ENCODE measurements around the gene THADA.

The THADA gene

DNA sequence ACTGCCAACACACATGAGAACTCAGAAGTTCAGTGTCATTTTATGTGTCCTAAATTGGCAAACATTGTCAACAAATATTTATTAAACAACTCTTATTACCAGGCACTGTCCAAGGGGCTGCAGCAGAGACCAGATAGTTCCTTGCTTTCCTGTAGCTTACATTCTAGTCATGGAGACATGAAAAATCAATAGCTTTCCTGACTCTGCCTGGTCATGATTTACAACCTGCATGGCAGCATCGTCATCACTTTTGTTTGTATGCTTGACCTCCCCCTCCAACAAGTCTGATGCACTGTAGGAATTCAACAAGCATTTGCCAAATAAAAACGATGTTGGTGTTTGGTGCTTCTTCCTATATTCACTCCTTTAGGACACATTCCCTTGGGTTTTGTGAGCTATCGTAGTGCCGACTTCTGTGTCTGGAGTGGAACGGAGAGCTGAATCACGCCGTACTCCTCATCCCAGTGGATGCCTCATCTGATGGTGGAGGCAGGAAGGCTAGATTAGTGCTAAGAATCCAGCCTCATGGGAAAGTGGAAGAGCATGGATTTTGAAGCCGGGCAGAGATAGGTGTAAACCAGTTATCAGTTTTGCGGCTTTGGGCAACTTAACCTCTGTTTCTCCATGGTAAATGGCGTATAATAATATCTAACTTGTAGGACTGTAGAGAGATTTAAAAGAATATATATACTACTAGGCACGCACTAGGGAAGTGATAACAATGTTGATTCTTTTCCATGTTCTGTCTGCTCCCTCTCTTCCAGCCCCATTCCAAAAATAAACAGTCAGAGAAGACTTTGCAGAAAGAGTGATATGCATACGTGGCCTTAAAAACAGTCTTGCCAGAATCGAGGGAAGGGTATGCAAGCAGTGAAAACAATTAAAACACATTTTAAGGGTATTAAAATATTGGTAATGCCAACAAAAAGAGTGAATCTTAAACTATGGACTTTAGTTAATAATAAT is 249.0 kb downstream of the THADA start:
- Histone ChIP-seq H3K36me3 (ENCODE audit: insufficient read depth, low read depth, low read length) (0 out of 2 replicates have a peak, but pooled peaks cover 7% of the 10 kb centered on the region), H3K27ac (ENCODE audit: low read length) (no peak overlapping the region), H3K9me3 (ENCODE audit: insufficient read depth, low read depth, low read length) (no peaks in the 10 kb centered on the region), H3K9ac (ENCODE audit: low read depth, low read length) (peak overlapping the region; percentile 52; the same call in 1 of the 2 replicates), H3K4me1 (ENCODE audit: insufficient read depth, low read length) (peaks cover 25% of the 10 kb centered on the region), H3K4me3 (ENCODE audit: low read length) (peak overlapping the region; percentile 41; the same call in 1 of the 2 replicates), H3K27me3 (ENCODE audit: insufficient read depth, low read length) (no peaks in the 10 kb centered on the region)

DNA sequence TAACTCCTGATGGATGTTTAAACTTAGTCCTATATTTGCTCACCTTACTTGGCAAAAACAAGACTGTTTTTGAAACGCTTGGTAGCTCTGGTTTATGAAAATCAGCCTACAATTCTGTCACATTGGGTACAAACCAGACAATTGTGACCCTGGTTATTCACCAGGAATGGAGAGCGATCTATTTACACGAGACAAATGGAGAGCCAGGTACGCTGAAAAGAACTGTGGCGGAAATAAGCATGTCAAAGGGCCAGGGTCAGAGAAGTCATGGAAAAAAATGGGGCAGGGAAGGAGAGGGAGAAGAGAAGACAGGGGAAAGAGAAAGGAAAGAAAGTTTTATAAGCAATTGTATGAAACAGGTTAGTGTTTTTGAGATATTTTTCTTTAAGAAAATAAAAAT is 250.0 kb downstream of the THADA start:
- Histone ChIP-seq H3K27me3 (ENCODE audit: insufficient read depth, low read length) (no peaks in the 10 kb centered on the region), H3K36me3 (ENCODE audit: insufficient read depth, low read depth, low read length) (0 out of 2 replicates have a peak, but pooled peaks cover 7% of the 10 kb centered on the region), H3K9ac (ENCODE audit: low read depth, low read length) (no peak overlapping the region), H3K27ac (ENCODE audit: low read length) (peak overlapping the region; percentile 72), H3K4me1 (ENCODE audit: insufficient read depth, low read length) (peaks cover 28% of the 10 kb centered on the region), H3K4me3 (ENCODE audit: low read length) (peak overlapping the region; percentile 41; the same call in 1 of the 2 replicates), H3K9me3 (ENCODE audit: insufficient read depth, low read depth, low read length) (no peaks in the 10 kb centered on the region)

DNA sequence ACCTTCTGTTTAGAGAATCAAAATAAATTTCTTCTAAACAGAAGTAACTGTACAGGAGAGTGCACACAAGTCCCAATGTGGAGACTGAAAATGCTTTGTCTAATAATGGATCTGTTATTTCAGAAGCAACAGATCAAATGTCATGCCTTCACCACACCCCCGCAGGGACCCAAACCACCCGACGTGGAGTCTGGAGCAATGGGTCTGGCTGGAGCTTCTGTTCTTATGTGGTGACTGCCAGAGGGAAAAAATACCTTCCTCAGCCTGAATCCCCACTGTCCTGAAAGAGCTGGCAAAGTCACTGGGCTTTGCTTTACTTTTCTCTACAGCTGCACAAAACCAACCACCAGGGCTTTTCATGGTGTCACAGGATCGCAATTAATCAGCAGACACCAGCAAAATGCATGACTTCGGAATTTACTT is 250.4 kb downstream of the THADA start:
- no peaks in the 10 kb centered on the region for H3K27me3 ChIP-seq (ENCODE audit: insufficient read depth, low read length)
- H3K4me3 ChIP-seq (ENCODE audit: low read length), result peak overlapping the region; percentile 41; the same call in 1 of the 2 replicates
- no peak overlapping the region for H3K9ac ChIP-seq (ENCODE audit: low read depth, low read length)
- H3K36me3 ChIP-seq (ENCODE audit: insufficient read depth, low read depth, low read length), result 0 out of 2 replicates have a peak, but pooled peaks cover 7% of the 10 kb centered on the region
- H3K4me1 ChIP-seq (ENCODE audit: insufficient read depth, low read length), result peaks cover 30% of the 10 kb centered on the region
- H3K27ac ChIP-seq (ENCODE audit: low read length), result peak overlapping the region; percentile 72
- H3K9me3 ChIP-seq (ENCODE audit: insufficient read depth, low read depth, low read length), result no peaks in the 10 kb centered on the region

DNA sequence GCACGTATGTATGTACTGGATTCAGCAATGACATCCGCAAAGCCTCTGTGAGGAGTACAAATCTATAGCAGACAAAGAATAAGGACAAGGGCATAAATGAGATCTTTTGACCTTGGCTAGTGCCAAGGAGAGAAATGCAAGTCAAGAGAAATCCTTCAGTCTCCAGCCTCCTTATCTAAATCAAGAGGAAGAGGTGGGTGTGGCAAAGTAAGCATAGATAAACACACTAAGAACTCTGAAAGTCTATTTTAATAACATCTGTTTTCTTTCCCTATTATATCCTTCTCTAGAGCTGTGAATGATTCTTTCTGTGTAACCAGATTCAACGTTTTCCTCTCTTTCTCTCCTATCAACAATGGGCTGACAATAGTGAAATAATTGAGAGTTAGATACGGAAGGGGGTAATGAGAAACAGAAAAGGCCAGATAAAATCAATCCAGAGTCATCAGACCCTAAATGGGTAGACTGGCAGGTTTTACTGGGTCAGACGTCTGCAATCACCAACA is 250.9 kb downstream of the THADA start:
- H3K4me3 ChIP-seq (ENCODE audit: low read length), result no peak overlapping the region
- no peaks in the 10 kb centered on the region for H3K27me3 ChIP-seq (ENCODE audit: insufficient read depth, low read length)
- H3K36me3 ChIP-seq (ENCODE audit: insufficient read depth, low read depth, low read length), result 0 out of 2 replicates have a peak, but pooled peaks cover 7% of the 10 kb centered on the region
- peaks cover 30% of the 10 kb centered on the region for H3K4me1 ChIP-seq (ENCODE audit: insufficient read depth, low read length)
- no peak overlapping the region for H3K9ac ChIP-seq (ENCODE audit: low read depth, low read length)
- no peak overlapping the region for H3K27ac ChIP-seq (ENCODE audit: low read length)
- no peaks in the 10 kb centered on the region for H3K9me3 ChIP-seq (ENCODE audit: insufficient read depth, low read depth, low read length)

DNA sequence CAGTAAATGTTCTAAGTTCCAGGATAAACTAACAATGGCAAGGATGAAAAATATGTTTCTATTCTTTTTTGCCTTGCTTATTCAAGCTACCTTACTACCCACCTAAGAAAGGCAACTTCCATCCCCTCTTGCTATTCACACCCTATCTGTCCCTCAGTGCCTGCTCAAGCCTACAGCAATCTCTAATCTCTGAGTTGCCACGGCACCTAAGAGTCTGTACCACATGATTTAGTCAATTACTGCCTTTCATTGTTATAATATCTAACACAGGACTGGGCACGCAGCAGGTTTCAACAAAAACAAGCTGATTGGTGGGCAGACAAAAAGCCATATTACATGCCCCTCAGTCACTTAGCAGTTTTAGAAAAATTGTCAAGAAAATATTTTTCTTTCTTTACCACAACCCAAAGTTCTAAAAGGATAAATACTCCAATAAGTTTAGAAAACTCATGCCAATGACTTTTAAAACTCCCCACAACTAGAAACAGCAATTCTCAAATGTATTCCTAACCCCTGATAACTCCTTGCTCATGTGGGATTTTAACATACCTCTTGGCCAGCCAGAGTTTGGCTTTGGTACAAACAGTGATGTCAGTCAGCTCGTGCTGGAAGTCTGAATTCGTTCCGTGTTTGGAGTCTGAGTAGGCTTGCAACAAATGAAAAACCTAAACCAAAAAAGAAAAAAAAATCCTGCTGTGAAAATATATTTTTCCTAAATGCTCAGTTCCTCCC is 252.1 kb downstream of the THADA start:
- no peak overlapping the region for H3K9ac ChIP-seq (ENCODE audit: low read depth, low read length)
- peaks cover 28% of the 10 kb centered on the region for H3K4me1 ChIP-seq (ENCODE audit: insufficient read depth, low read length)
- H3K27me3 ChIP-seq (ENCODE audit: insufficient read depth, low read length), result no peaks in the 10 kb centered on the region
- H3K4me3 ChIP-seq (ENCODE audit: low read length), result no peak overlapping the region
- no peak overlapping the region for H3K27ac ChIP-seq (ENCODE audit: low read length)
- no peaks in the 10 kb centered on the region for H3K9me3 ChIP-seq (ENCODE audit: insufficient read depth, low read depth, low read length)
- 0 out of 2 replicates have a peak, but pooled peaks cover 7% of the 10 kb centered on the region for H3K36me3 ChIP-seq (ENCODE audit: insufficient read depth, low read depth, low read length)

DNA sequence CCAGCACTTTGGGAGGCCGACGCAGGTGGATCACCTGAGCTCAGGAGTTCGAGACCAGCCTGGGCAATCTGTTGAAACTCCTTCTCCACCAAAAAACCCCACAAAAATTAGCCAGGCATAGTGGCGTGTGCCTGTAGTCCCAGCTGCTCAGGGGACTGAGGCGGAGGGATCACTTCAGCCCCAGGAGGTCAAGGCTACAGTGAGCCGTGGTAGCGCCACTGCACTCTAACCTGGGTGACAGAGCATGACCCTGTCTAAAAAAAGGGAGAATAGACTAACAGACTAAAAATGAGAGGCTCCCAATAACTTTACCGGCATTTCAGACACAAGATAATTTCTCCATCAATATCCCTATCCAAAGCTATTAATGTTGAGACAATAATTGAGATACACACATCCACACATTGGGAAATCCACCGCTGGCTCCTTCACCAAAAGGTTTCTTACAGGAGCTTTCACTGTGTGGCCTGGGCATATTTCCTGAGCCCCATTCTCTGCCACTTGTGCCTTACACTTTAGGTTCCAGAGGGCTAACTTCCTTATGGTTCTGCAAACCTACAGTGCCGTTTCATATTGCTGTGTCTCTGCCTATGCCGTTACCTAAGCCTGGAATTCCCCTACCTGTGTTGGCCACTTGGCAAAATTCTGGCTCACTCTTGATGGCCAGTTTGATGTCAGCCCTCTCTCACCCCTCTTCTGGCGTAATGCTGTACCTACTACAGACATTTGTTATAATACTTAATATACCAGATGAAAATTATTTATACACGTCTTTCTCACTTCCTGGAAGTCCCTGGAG is 253.7 kb downstream of the THADA start:
- H3K27ac ChIP-seq (ENCODE audit: low read length), result no peak overlapping the region
- H3K9ac ChIP-seq (ENCODE audit: low read depth, low read length), result no peak overlapping the region
- H3K4me1 ChIP-seq (ENCODE audit: insufficient read depth, low read length), result peaks cover 28% of the 10 kb centered on the region
- H3K4me3 ChIP-seq (ENCODE audit: low read length), result no peak overlapping the region
- no peaks in the 10 kb centered on the region for H3K9me3 ChIP-seq (ENCODE audit: insufficient read depth, low read depth, low read length)
- H3K36me3 ChIP-seq (ENCODE audit: insufficient read depth, low read depth, low read length), result 0 out of 2 replicates have a peak, but pooled peaks cover 7% of the 10 kb centered on the region
- H3K27me3 ChIP-seq (ENCODE audit: insufficient read depth, low read length), result no peaks in the 10 kb centered on the region

DNA sequence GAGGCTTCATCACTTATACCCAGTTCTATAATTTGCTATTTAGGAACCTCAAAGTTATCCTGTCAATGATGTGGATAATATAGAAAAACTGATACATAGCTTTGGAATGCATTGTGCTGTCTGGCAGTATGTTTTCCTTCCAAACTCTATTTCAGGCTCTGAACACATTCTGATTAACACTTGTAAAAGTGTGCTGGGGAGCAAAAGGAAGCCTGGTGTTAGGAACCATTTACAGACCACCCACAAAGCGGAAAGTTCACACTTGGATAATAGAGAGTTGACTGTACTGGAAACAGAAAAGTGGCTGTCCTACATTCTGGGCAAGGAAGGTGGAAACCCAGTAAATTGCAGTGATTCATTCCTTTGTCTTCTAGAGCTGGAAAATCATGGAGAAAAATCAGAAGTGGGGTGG is 254.9 kb downstream of the THADA start:
- H3K4me1 ChIP-seq (ENCODE audit: insufficient read depth, low read length), result peaks cover 18% of the 10 kb centered on the region
- no peak overlapping the region for H3K27ac ChIP-seq (ENCODE audit: low read length)
- 0 out of 2 replicates have a peak, but pooled peaks cover 7% of the 10 kb centered on the region for H3K36me3 ChIP-seq (ENCODE audit: insufficient read depth, low read depth, low read length)

DNA sequence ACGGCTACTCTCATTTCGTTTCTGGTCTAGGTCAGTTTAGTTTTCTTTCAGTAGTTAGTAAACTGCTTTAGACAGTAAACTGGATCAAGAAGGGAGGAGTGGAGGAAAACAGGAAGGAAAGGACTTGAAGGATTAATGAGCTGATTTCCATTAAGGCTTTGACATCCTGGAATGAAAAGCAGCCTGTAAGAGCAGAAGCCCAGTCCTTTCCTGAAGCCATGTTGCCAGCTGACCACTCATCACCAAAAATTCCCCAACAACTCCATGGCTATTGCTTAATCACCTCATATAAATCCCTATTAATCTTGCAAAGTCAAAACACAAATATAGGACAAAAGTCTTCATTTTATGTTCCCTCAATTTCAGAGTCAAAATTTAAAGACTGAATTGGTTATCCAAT is 255.8 kb downstream of the THADA start:
- 0 out of 2 replicates have a peak, but pooled peaks cover 7% of the 10 kb centered on the region for H3K36me3 ChIP-seq (ENCODE audit: insufficient read depth, low read depth, low read length)
- H3K27me3 ChIP-seq (ENCODE audit: insufficient read depth, low read length), result no peaks in the 10 kb centered on the region
- no peak overlapping the region for H3K9ac ChIP-seq (ENCODE audit: low read depth, low read length)
- peaks cover 9% of the 10 kb centered on the region for H3K4me1 ChIP-seq (ENCODE audit: insufficient read depth, low read length)
- H3K27ac ChIP-seq (ENCODE audit: low read length), result no peak overlapping the region
- H3K9me3 ChIP-seq (ENCODE audit: insufficient read depth, low read depth, low read length), result no peaks in the 10 kb centered on the region
- no peak overlapping the region for H3K4me3 ChIP-seq (ENCODE audit: low read length)

More for the DNA sequence above, 254.9 kb downstream of the THADA start:
- H3K9ac ChIP-seq (ENCODE audit: low read depth, low read length), result no peak overlapping the region
- no peaks in the 10 kb centered on the region for H3K27me3 ChIP-seq (ENCODE audit: insufficient read depth, low read length)
- no peak overlapping the region for H3K4me3 ChIP-seq (ENCODE audit: low read length)
- no peaks in the 10 kb centered on the region for H3K9me3 ChIP-seq (ENCODE audit: insufficient read depth, low read depth, low read length)

DNA sequence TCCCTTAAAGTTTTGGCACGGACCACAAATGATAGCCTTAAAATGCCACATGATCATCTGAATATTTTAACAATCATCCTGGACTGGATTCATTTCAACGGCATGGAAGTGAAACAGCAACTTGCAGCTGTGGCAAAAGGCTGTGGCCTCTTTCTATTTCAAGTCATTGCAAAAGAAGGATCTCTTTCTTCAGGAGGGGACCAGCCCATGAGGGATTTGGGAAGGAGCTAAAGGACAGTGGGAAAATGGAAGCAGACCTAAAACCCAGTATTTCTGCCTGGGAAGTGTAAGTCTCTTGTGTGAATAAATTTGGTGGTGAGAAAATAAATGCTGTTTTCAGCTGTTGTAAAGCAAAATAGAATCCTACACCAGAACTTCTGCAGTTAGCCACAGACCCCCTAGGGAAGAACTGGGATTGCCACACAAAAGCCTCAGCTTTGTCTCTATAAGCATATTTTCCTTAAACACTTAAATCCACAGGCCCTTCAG is 262.1 kb downstream of the THADA start:
- Histone ChIP-seq H3K27me3 (ENCODE audit: insufficient read depth, low read length) (no peaks in the 10 kb centered on the region), H3K36me3 (ENCODE audit: insufficient read depth, low read depth, low read length) (peaks cover 6% of the 10 kb centered on the region; the same call in 1 of the 2 replicates), H3K4me1 (ENCODE audit: insufficient read depth, low read length) (peaks cover 7% of the 10 kb centered on the region; the same call in 1 of the 2 replicates), H3K27ac (ENCODE audit: low read length) (no peak overlapping the region), H3K9me3 (ENCODE audit: insufficient read depth, low read depth, low read length) (no peaks in the 10 kb centered on the region), H3K9ac (ENCODE audit: low read depth, low read length) (no peak overlapping the region), H3K4me3 (ENCODE audit: low read length) (no peak overlapping the region)

DNA sequence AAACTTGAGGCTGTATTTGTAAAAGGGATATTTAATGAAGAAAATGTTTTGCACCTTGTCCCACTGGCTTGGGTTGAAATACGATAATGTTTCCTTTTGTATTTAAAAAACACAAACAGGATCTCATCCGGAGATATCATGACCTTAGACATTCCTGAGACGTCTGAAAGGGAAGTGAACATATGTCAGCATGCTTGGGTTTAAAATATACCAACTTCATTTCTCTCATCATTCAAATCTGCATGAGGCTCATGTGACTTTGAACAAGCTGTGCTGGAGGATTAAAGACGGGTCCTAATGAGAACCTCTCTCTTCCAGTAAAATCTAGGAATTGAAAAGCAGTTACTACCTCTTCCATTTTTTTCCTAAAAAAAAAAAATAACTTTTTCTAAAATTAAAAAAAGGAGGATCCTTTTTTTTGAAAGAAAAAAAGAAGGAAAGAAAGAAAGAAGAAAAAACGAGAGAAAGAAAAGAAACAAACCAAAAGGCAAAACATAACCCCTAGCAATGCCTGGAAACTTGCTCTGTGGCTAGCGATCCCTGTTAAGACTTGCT is 262.7 kb downstream of the THADA start:
- Histone ChIP-seq H3K27me3 (ENCODE audit: insufficient read depth, low read length) (no peaks in the 10 kb centered on the region), H3K9me3 (ENCODE audit: insufficient read depth, low read depth, low read length) (no peaks in the 10 kb centered on the region), H3K9ac (ENCODE audit: low read depth, low read length) (no peak overlapping the region), H3K27ac (ENCODE audit: low read length) (no peak overlapping the region), H3K4me1 (ENCODE audit: insufficient read depth, low read length) (peaks cover 10% of the 10 kb centered on the region; the same call in 1 of the 2 replicates), H3K36me3 (ENCODE audit: insufficient read depth, low read depth, low read length) (peaks cover 6% of the 10 kb centered on the region; the same call in 1 of the 2 replicates), H3K4me3 (ENCODE audit: low read length) (no peak overlapping the region)

Data from iPS-20b (cell line).